ENCODE results near the gene CACNA1G. TPM values are rescaled to one million over a fixed set of nuclear protein-coding genes. Genes with fewer than 3 reads are reported as not detected.

Gene CACNA1G
- total RNA-seq, 1 donor from 2014 or later: not detected

GRCh38 chr17:50613007-50613992, 52.8 kb downstream of the CACNA1G start:
- Mint-ChIP-seq H3K9me3 (ENCODE audit: unreplicated experiment) (no peaks in the 10 kb centered on the region), H3K27ac (ENCODE audit: unreplicated experiment) (no peak overlapping the region), H3K36me3 (ENCODE audit: low read depth, unreplicated experiment) (no peaks in the 10 kb centered on the region), H3K4me3 (ENCODE audit: unreplicated experiment) (no peak overlapping the region), H3K4me1 (ENCODE audit: unreplicated experiment) (peaks cover 3% of the 10 kb centered on the region), H3K27me3 (ENCODE audit: unreplicated experiment) (peaks cover 5% of the 10 kb centered on the region)
- TF ChIP-seq CTCF (IDR thresholded peaks at IDR 0.05; ENCODE audit: unreplicated experiment): no peak
- no peak for DNase-seq (ENCODE audit: low spot score)

DNA sequence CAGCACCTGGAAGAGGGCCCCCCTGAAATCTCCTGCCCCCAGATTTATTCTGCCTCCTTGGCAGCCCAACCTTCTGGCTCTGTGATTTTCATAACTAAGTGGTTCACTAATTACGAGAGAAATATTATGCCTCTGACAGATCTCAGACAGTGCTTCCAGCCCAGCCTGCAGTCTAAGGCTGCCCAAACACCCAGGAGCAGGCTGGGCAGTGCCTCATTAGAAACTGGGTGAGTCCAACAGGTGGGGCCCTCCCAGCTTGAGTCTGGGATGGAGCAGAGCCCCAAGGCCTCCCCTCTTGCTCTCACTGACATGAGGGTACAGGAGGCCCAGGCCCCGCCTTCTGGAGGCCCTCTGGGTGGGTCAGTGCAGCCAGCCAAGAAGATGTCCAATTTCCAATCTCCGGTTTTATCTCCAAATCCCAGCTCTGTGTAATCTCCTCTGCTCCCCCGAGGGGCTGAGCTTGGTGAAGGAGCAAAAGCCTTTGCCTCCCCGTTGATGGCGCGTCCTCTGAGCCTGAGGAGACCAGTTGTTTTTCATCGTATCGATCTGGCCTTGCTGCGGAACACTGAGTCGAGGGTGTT, 54.0 kb downstream of the CACNA1G start:
- Mint-ChIP-seq H3K27ac (ENCODE audit: unreplicated experiment) (no peak overlapping the region), H3K4me1 (ENCODE audit: unreplicated experiment) (peaks cover 5% of the 10 kb centered on the region), H3K9me3 (ENCODE audit: unreplicated experiment) (no peaks in the 10 kb centered on the region), H3K36me3 (ENCODE audit: low read depth, unreplicated experiment) (no peaks in the 10 kb centered on the region), H3K4me3 (ENCODE audit: unreplicated experiment) (no peak overlapping the region), H3K27me3 (ENCODE audit: unreplicated experiment) (peaks cover 5% of the 10 kb centered on the region)
- DNase-seq (ENCODE audit: low spot score): no peak
- no peak for TF ChIP-seq CTCF (IDR thresholded peaks at IDR 0.05; ENCODE audit: unreplicated experiment)

GRCh38 chr17:50615828-50616227, 55.3 kb downstream of the CACNA1G start:
- Mint-ChIP-seq H3K9me3 (ENCODE audit: unreplicated experiment) (no peaks in the 10 kb centered on the region), H3K4me1 (ENCODE audit: unreplicated experiment) (peaks cover 5% of the 10 kb centered on the region), H3K27me3 (ENCODE audit: unreplicated experiment) (peaks cover 5% of the 10 kb centered on the region), H3K36me3 (ENCODE audit: low read depth, unreplicated experiment) (no peaks in the 10 kb centered on the region), H3K4me3 (ENCODE audit: unreplicated experiment) (no peak overlapping the region), H3K27ac (ENCODE audit: unreplicated experiment) (no peak overlapping the region)
- DNase-seq (ENCODE audit: low spot score): no peak
- no peak for TF ChIP-seq CTCF (IDR thresholded peaks at IDR 0.05; ENCODE audit: unreplicated experiment)

GRCh38 chr17:50618300-50618699, 57.8 kb downstream of the CACNA1G start:
- H3K4me1 Mint-ChIP-seq (ENCODE audit: unreplicated experiment): peaks cover 5% of the 10 kb centered on the region

More at GRCh38 chr17:50618300-50618699, 57.8 kb downstream of the CACNA1G start:
- Mint-ChIP-seq H3K9me3 (ENCODE audit: unreplicated experiment) (no peaks in the 10 kb centered on the region), H3K36me3 (ENCODE audit: low read depth, unreplicated experiment) (no peaks in the 10 kb centered on the region), H3K4me3 (ENCODE audit: unreplicated experiment) (no peak overlapping the region), H3K27me3 (ENCODE audit: unreplicated experiment) (peaks cover 9% of the 10 kb centered on the region), H3K27ac (ENCODE audit: unreplicated experiment) (no peak overlapping the region)
- no peak for DNase-seq (ENCODE audit: low spot score)
- no peak for TF ChIP-seq CTCF (IDR thresholded peaks at IDR 0.05; ENCODE audit: unreplicated experiment)
